Measurements from ENCODE around the gene ATP11B. TPM values are rescaled to one million over a fixed set of nuclear protein-coding genes. Genes with fewer than 3 reads are reported as not detected.

Gene ATP11B
- total RNA-seq, 1 experiment from 2014 or later, result 84.0 TPM

DNA sequence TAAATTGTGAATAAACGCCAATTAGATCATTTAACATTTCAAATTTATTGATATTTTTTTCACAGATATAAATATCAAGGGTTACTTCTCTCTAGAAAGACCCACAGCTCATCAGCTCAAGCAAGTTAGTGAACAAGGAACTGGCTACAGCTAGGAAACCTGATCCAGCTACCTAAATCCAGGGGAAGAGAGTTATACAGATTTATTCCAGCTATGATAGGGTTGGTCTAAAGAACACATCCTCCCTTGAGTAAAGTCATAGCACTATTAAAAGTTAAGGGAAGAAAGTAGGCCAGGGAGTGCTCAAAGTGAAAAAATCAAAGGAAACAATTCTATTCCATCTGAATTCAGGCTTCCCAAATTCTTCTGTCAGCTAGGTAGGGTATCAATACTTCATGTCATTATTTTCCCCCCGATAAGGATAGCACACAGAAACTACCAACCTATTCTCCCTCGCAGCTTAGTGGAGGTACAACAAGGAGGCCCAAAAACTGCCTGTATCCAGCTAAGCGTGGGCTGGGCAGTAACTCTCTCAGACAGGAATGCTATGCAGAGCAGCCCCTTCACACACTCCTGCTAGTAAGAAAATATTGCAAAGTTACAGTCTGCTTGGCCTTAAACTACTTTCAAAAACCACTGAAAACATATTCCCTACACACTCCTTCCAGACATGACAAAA is 143.1 kb downstream of the ATP11B start:
- Mint-ChIP-seq H3K4me1 (ENCODE audit: low read depth, unreplicated experiment) (no peaks in the 10 kb centered on the region), H3K36me3 (ENCODE audit: insufficient read depth, unreplicated experiment) (peaks cover 5% of the 10 kb centered on the region), H3K4me3 (ENCODE audit: low read depth, unreplicated experiment) (no peak overlapping the region), H3K9me3 (ENCODE audit: low read depth, unreplicated experiment) (no peaks in the 10 kb centered on the region), H3K27ac (ENCODE audit: unreplicated experiment) (no peak overlapping the region), H3K27me3 (ENCODE audit: unreplicated experiment) (no peaks in the 10 kb centered on the region)
- no TSS peak for BruUV-seq (replicated peaks)
- DNase-seq, result no peak
- CTCF ChIA-PET, result no interaction called here
- TF ChIP-seq, protein P1, sequence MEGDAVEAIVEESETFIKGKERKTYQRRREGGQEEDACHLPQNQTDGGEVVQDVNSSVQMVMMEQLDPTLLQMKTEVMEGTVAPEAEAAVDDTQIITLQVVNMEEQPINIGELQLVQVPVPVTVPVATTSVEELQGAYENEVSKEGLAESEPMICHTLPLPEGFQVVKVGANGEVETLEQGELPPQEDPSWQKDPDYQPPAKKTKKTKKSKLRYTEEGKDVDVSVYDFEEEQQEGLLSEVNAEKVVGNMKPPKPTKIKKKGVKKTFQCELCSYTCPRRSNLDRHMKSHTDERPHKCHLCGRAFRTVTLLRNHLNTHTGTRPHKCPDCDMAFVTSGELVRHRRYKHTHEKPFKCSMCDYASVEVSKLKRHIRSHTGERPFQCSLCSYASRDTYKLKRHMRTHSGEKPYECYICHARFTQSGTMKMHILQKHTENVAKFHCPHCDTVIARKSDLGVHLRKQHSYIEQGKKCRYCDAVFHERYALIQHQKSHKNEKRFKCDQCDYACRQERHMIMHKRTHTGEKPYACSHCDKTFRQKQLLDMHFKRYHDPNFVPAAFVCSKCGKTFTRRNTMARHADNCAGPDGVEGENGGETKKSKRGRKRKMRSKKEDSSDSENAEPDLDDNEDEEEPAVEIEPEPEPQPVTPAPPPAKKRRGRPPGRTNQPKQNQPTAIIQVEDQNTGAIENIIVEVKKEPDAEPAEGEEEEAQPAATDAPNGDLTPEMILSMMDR (IDR thresholded peaks at IDR 0.05; ENCODE audit: unreplicated experiment), result no peak
- intact Hi-C loops (cut with micrococcal nuclease; ENCODE audit: unreplicated experiment), result no loop called here

DNA sequence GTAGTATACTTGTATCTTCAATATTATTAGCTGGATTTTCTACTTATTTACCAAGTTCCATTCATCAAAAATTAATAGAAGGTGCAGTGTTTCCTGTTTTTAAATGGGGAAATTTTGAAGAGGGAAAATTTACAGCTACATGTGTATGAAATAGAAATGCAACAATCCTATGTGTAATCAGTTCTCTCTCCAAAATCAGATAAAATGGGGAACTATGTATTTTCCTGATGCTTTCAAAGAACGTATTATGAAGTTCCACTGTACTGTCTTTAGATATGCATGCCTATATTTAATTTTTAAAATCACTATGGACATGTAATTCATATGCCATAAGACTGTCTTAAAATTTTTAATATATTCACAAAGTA is 143.6 kb downstream of the ATP11B start:
- Mint-ChIP-seq H3K36me3 (ENCODE audit: insufficient read depth, unreplicated experiment) (peaks cover 5% of the 10 kb centered on the region), H3K9me3 (ENCODE audit: low read depth, unreplicated experiment) (no peaks in the 10 kb centered on the region), H3K4me3 (ENCODE audit: low read depth, unreplicated experiment) (no peak overlapping the region), H3K4me1 (ENCODE audit: low read depth, unreplicated experiment) (no peaks in the 10 kb centered on the region), H3K27me3 (ENCODE audit: unreplicated experiment) (no peaks in the 10 kb centered on the region), H3K27ac (ENCODE audit: unreplicated experiment) (no peak overlapping the region)
- intact Hi-C loops (cut with micrococcal nuclease; ENCODE audit: unreplicated experiment), result no loop called here
- CTCF ChIA-PET, result no interaction called here
- DNase-seq, result no peak
- TF ChIP-seq, protein P1 (IDR thresholded peaks at IDR 0.05; ENCODE audit: unreplicated experiment), result no peak
- no TSS peak for BruUV-seq (replicated peaks)

DNA sequence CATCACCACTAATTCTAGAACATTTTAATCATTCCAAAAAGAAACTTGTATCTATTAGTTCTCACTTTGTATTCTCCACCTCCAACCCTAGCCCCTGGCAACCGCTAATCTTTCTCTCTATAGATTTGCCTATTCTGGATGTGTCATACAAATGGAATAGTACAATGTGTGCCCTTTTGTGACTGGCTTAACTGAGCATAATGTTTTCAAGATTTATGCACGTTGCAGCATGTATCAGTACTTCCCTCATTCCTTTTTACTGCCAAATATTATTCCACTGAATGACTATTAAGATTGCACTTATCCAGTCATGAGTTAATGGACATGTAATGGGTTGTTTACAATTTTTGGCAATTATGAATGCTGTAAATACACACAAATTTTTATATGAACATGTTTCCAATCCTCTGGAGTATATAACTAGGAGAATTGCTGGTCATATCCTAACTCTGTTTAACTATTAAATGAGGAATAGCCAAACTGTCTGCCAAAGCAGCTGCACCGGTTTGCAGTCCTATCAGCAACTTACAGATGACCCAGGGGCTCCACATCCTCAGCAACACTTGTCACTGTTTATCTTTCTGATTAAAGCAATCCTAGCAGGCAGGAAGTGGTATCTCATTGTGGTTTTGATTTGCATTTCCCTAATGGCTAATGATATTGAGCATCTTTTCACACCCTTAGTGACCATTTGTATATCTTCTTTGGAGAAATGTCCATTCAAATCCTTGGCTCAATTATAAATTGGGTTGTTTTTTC is 144.2 kb downstream of the ATP11B start:
- H3K9me3 Mint-ChIP-seq (ENCODE audit: low read depth, unreplicated experiment), result no peaks in the 10 kb centered on the region
- H3K4me1 Mint-ChIP-seq (ENCODE audit: low read depth, unreplicated experiment), result no peaks in the 10 kb centered on the region
- CTCF ChIA-PET, result no interaction called here
- intact Hi-C loops (cut with micrococcal nuclease; ENCODE audit: unreplicated experiment), result no loop called here
- no peak overlapping the region for H3K4me3 Mint-ChIP-seq (ENCODE audit: low read depth, unreplicated experiment)
- TF ChIP-seq, protein P1 (IDR thresholded peaks at IDR 0.05; ENCODE audit: unreplicated experiment), result no peak
- no TSS peak for BruUV-seq (replicated peaks)
- DNase-seq, result no peak
- no peaks in the 10 kb centered on the region for H3K27me3 Mint-ChIP-seq (ENCODE audit: unreplicated experiment)
- no peak overlapping the region for H3K27ac Mint-ChIP-seq (ENCODE audit: unreplicated experiment)
- H3K36me3 Mint-ChIP-seq (ENCODE audit: insufficient read depth, unreplicated experiment), result peaks cover 5% of the 10 kb centered on the region

DNA sequence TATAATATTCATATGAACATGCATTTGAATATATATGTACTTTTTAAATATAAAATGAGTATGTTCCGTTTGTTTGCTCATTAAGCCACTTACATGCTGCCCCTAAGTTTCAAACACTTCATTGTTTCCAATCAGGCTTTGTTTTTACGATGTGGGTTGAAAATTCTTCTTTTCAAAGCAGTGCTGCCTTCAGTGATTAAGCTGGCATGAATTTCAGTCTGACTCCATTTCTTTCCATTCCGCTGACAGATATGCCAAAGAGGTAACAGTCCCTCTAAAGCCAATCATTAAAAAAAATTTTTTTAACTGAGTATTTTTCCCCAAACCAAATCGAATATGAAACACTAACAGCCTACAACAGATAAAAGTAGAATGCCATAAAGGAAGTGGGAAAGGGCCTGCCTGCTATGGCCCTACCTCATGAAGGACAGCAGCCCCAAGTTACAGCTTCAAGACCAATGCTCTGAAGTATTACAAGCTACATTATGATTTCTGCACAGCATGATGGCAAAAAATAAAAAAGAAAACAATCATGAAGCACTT is 147.0 kb downstream of the ATP11B start:
- Mint-ChIP-seq H3K36me3 (ENCODE audit: insufficient read depth, unreplicated experiment) (peaks cover 2% of the 10 kb centered on the region), H3K9me3 (ENCODE audit: low read depth, unreplicated experiment) (no peaks in the 10 kb centered on the region), H3K4me1 (ENCODE audit: low read depth, unreplicated experiment) (no peaks in the 10 kb centered on the region), H3K4me3 (ENCODE audit: low read depth, unreplicated experiment) (no peak overlapping the region), H3K27ac (ENCODE audit: unreplicated experiment) (no peak overlapping the region), H3K27me3 (ENCODE audit: unreplicated experiment) (no peaks in the 10 kb centered on the region)
- CTCF ChIA-PET, result no interaction called here
- no TSS peak for BruUV-seq (replicated peaks)
- intact Hi-C loops (cut with micrococcal nuclease; ENCODE audit: unreplicated experiment), result no loop called here
- TF ChIP-seq, protein P1 (IDR thresholded peaks at IDR 0.05; ENCODE audit: unreplicated experiment), result no peak
- DNase-seq, result no peak

Measured in Calu3 (cell line).